ENCODE results near the gene ADAM8. TPM values are rescaled to one million over a fixed set of nuclear protein-coding genes. Genes with fewer than 3 reads are reported as not detected.

ADAM8 gene
- total and polyA plus RNA-seq, 9 donors, result 0.48 to 5.9 (median 3.4) TPM

DNA sequence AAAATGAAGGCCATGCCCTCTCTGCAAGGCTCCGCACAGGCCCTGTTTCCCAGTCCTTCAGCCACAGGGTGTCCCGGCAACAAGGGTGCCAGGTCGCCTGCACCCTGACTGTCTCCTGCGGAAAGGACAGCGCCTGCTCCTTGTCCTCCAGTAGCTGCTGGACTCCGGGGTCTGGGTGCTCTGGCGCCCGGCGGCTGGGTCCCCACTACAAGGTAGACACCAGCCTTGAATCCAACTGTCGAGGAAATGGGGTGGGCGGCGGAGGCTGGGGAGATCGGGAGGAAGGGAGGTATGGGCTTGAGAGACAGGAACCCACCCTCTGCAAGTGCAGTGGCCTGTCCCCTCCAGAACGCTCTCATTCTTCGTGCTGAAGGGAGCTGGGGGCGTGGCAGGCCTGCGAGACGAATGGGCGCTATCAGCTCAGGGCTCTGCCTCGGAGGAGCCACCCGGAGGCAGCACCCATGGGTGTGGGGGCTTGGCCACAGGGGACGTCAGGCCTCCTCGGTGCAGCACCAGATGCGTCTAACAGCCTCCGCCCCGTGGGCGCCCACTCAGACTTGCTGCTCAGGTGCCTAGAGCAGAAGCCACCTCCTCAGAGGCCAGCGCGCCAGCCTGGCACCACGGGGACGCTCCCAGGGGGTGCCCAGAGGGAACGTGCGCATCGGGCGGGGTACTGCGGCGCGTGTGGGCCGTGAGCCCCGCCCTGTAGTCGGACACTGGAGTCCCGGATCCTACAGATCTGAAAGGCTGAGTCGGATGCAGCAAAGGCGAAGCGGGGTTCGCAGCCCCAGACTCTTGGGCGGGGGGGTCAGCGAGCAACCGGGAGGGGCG is 15.6 kb downstream of the ADAM8 start:
- Histone ChIP-seq H3K9me3 (no peaks in the 10 kb centered on the region), H3K4me1 (ENCODE audit: insufficient read depth) (peaks cover 7% of the 10 kb centered on the region), H3K27me3 (no peaks in the 10 kb centered on the region), H3K27ac (peak overlapping the region; percentile 95 to 97), H3K36me3 (no peaks in the 10 kb centered on the region), H3K4me3 (peak overlapping the region; percentile 79)
- DNase-seq, result peak; percentile 53 to 76 (median 76)
- whole genome bisulfite sequencing, 3 donors, result 29 to 47% (median 33%) methylated on average over 33 to 50 of the region's 50 CpGs
- intact Hi-C loops (cut with DNase I), result loop anchor here in 2 of 4 donors (2.0 to 5.0 kb wide), 2 partner anchors 46 to 50 kb away; partner anchors contain the start of genes TUBGCP2 (in 1 of the 2) and ZNF511 (in 1 of the 2)
- TF ChIP-seq EP300 (IDR thresholded peaks at IDR 0.05), result no peak
- no peak for TF ChIP-seq POLR2A (IDR thresholded peaks at IDR 0.05)
- no peak for TF ChIP-seq CTCF (IDR thresholded peaks at IDR 0.05)

GRCh38 chr10:133259602-133259989 is 17.1 kb downstream of the ADAM8 start:
- no peak for DNase-seq
- Histone ChIP-seq H3K27ac (peak overlapping the region in 1 of 2 donors; percentile 83), H3K36me3 (no peaks in the 10 kb centered on the region), H3K4me1 (ENCODE audit: insufficient read depth) (peaks cover 18% of the 10 kb centered on the region), H3K4me3 (no peak overlapping the region), H3K9me3 (no peaks in the 10 kb centered on the region), H3K27me3 (no peaks in the 10 kb centered on the region)
- intact Hi-C loops (cut with DNase I), result no loop called here
- 73 to 81% (median 77%) methylated on average over 12 of the region's 12 CpGs for WGBS, 3 donors
- TF ChIP-seq POLR2A (IDR thresholded peaks at IDR 0.05), result no peak
- TF ChIP-seq CTCF (IDR thresholded peaks at IDR 0.05), result no peak
- no peak for TF ChIP-seq EP300 (IDR thresholded peaks at IDR 0.05)

DNA sequence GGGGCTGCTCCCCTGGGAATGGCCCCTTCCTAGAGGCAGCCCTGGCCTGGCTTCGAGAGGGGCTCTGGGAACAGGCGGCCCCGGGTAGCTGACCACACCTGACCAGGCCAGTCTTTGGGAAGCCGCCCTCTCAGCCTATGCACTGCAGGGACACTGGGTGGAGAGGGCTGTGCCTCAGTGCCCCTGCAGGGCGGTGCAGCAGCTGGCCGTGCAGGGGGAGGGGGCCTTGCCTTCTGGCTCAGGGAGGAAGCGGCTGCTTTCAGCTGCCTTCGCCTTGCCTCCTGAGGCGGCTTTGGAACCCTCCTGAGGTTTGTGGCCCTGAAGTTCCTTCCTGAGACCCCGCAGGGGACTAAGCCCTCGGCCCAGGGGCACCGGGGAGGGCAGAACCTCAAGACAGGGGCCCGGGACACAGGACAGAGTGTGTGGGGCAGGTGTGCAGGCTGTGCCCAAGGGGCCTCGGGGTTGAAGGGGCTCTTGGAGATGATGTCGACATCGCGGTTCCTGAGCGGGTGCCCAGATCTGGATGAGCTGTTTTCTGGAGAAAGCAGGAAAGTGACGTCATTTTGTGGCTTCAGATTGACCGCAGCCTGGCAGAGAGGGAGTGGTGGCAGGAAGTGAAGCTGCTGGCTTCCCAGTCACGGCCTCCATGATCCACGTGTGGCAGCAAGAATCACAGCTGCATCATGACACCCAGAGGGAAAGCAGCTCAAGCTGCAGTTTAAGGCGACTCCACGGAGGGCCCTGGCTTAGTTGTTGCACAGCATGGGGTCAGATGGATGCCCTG is 17.7 kb downstream of the ADAM8 start:
- H3K36me3 ChIP-seq, result no peaks in the 10 kb centered on the region
- DNase-seq, result peak; percentile 65 to 76 (median 71)
- intact Hi-C loops (cut with DNase I), result no loop called here
- peak overlapping the region; percentile 66 to 83 for H3K27ac ChIP-seq
- TF ChIP-seq POLR2A (IDR thresholded peaks at IDR 0.05) (no peak), EP300 (IDR thresholded peaks at IDR 0.05) (peak; percentile 20)
- no peaks in the 10 kb centered on the region for H3K27me3 ChIP-seq
- no peak overlapping the region for H3K4me3 ChIP-seq
- H3K4me1 ChIP-seq (ENCODE audit: insufficient read depth), result peaks cover 23% of the 10 kb centered on the region
- no peaks in the 10 kb centered on the region for H3K9me3 ChIP-seq
- 65 to 75% (median 74%) methylated on average over 24 of the region's 24 CpGs for WGBS, 3 donors

GRCh38 chr10:133258066-133258817 is 18.4 kb downstream of the ADAM8 start:
- H3K9me3 ChIP-seq, result no peaks in the 10 kb centered on the region
- intact Hi-C loops (cut with DNase I), result no loop called here
- peaks cover 28% of the 10 kb centered on the region for H3K4me1 ChIP-seq (ENCODE audit: insufficient read depth)
- 79 to 85% (median 82%) methylated on average over 19 to 21 of the region's 21 CpGs for WGBS, 3 donors
- H3K27me3 ChIP-seq, result no peaks in the 10 kb centered on the region
- H3K27ac ChIP-seq, result peak overlapping the region; percentile 66 to 83
- no peak overlapping the region for H3K4me3 ChIP-seq
- DNase-seq, result peak in 3 of 5 donors; percentile 64 to 69 (median 66)
- TF ChIP-seq EP300 (IDR thresholded peaks at IDR 0.05), result no peak
- no peak for TF ChIP-seq CTCF (IDR thresholded peaks at IDR 0.05)
- no peak for TF ChIP-seq POLR2A (IDR thresholded peaks at IDR 0.05)
- no peaks in the 10 kb centered on the region for H3K36me3 ChIP-seq
